A673 (cell line): ENCODE results near the gene TROAP. TPM values are rescaled to one million over a fixed set of nuclear protein-coding genes. Genes with fewer than 3 reads are reported as not detected.

Source experiments
- BruUV-seq: library from RNA; stranded (reverse); fragments of 400-500 nt; replicated peaks from 2 replicates; lab custom pipeline; 2021; lab: Mats Ljungman, UMichigan
- CTCF ChIA-PET: fragments of 300-600 bp; sonication (Branson Sonifier 250); formaldehyde crosslinking; loops from one replicate; lab custom pipeline; 2022; ENCODE audit warnings: antibody characterized with exemption; lab: Charles Lee
- POLR2A ChIA-PET: fragments of 300-600 bp; sonication (Branson Sonifier 250); formaldehyde crosslinking; loops from one replicate; lab custom pipeline; 2022; ENCODE audit warnings: antibody characterized with exemption; ENCODE audit not compliant: low non-redundant PET; lab: Charles Lee
- DNase-seq: peaks from one replicate; pipeline ENCODE4 v3.0.0-alpha.2; 2015; ENCODE audit warnings: low spot score
- H3K27ac ChIP-seq: fragments of 200-600 bp; sonication (generic); 2 replicates; pipeline ENCODE4 v1.5.1; 2016; ENCODE audit warnings: mixed run types, low read depth, mild to moderate bottlenecking, mixed read lengths, antibody characterized with exemption, low read length; ENCODE audit not compliant: poor library complexity, severe bottlenecking
- H3K27me3 ChIP-seq: fragments of 200-600 bp; sonication (generic); replicated peaks from 2 replicates; pipeline ENCODE4 v1.6.1; 2017; ENCODE audit warnings: mixed run types, low read depth, mild to moderate bottlenecking, mixed read lengths, antibody characterized with exemption, low read length; ENCODE audit not compliant: insufficient read depth, poor library complexity
- H3K36me3 ChIP-seq: fragments of 200-600 bp; sonication (generic); 2 replicates; pipeline ENCODE4 v1.6.1; 2016; ENCODE audit warnings: mixed run types, mild to moderate bottlenecking, mixed read lengths, antibody characterized with exemption, low read length; ENCODE audit not compliant: insufficient read depth, poor library complexity, severe bottlenecking
- H3K4me1 ChIP-seq: fragments of 200-600 bp; sonication (generic); 2 replicates; pipeline ENCODE4 v1.6.1; 2017; ENCODE audit warnings: mixed run types, mild to moderate bottlenecking, mixed read lengths, antibody characterized with exemption, low read length; ENCODE audit not compliant: insufficient read depth, poor library complexity, severe bottlenecking
- H3K4me3 ChIP-seq: fragments of 200-600 bp; sonication (generic); 2 replicates; pipeline ENCODE4 v1.5.1; 2016; ENCODE audit warnings: low read depth, mixed run types, mild to moderate bottlenecking, mixed read lengths, low read length; ENCODE audit not compliant: poor library complexity, severe bottlenecking
- H3K9me3 ChIP-seq: fragments of 200-600 bp; sonication (generic); 2 replicates; pipeline ENCODE4 v1.6.1; 2016; ENCODE audit warnings: mixed run types, low read depth, mild to moderate bottlenecking, mixed read lengths, antibody characterized with exemption, low read length; ENCODE audit not compliant: poor library complexity, severe bottlenecking
- EZH2 ChIP-seq: fragments of 200-600 bp; sonication (generic); IDR thresholded peaks from 2 replicates; pipeline ENCODE4 v1.6.1; 2017; ENCODE audit warnings: borderline replicate concordance, low read depth, mild to moderate bottlenecking, mixed read lengths, antibody characterized with exemption, low read length; ENCODE audit not compliant: poor library complexity, severe bottlenecking
- intact Hi-C: fragments of 100-400 bp; cut with micrococcal nuclease; formaldehyde crosslinking; loops from one replicate; pipeline ENCODE4 v1.10.0; 2022; ENCODE audit not compliant: unreplicated experiment
- total RNA-seq: library from RNA; stranded (reverse); gene quantifications from 2 replicates; pipeline ENCODE4 v1.2.3, GENCODE V29; 2021
- TF ChIP-seq, protein P1 (sequence below): fragments of 300-800, 200-600 bp; sonication (generic); conservative IDR thresholded peaks from 2 replicates; pipeline ENCODE4 v1.5.1; 2017; ENCODE audit warnings: low read depth, mild to moderate bottlenecking, antibody characterized with exemption, low read length, moderate library complexity, mixed read lengths

The TROAP gene
- total RNA-seq, 1 experiment from 2014 or later: 124 TPM

GRCh38 chr12:49293056-49293956 lies 29.7 kb upstream of the TROAP start:
- H3K4me1 ChIP-seq: peaks cover 17% of the 10 kb centered on the region
- no peak overlapping the region for H3K4me3 ChIP-seq
- BruUV-seq: no TSS peak
- no peaks in the 10 kb centered on the region for H3K27me3 ChIP-seq
- no peak overlapping the region for H3K27ac ChIP-seq
- DNase-seq: no peak
- ChIA-PET POLR2A (no interaction called here), CTCF (interaction anchor here (0.6 to 1.2 kb wide), 2 partner anchors 54 to 217 kb away, joined by 3 to 4 read pairs; no protein-coding TSS in a partner anchor)
- no peaks in the 10 kb centered on the region for H3K9me3 ChIP-seq
- TF ChIP-seq EZH2: no peak
- TF ChIP-seq, protein P1, sequence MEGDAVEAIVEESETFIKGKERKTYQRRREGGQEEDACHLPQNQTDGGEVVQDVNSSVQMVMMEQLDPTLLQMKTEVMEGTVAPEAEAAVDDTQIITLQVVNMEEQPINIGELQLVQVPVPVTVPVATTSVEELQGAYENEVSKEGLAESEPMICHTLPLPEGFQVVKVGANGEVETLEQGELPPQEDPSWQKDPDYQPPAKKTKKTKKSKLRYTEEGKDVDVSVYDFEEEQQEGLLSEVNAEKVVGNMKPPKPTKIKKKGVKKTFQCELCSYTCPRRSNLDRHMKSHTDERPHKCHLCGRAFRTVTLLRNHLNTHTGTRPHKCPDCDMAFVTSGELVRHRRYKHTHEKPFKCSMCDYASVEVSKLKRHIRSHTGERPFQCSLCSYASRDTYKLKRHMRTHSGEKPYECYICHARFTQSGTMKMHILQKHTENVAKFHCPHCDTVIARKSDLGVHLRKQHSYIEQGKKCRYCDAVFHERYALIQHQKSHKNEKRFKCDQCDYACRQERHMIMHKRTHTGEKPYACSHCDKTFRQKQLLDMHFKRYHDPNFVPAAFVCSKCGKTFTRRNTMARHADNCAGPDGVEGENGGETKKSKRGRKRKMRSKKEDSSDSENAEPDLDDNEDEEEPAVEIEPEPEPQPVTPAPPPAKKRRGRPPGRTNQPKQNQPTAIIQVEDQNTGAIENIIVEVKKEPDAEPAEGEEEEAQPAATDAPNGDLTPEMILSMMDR: no peak
- intact Hi-C loops: no loop called here
- H3K36me3 ChIP-seq: no peaks in the 10 kb centered on the region

DNA sequence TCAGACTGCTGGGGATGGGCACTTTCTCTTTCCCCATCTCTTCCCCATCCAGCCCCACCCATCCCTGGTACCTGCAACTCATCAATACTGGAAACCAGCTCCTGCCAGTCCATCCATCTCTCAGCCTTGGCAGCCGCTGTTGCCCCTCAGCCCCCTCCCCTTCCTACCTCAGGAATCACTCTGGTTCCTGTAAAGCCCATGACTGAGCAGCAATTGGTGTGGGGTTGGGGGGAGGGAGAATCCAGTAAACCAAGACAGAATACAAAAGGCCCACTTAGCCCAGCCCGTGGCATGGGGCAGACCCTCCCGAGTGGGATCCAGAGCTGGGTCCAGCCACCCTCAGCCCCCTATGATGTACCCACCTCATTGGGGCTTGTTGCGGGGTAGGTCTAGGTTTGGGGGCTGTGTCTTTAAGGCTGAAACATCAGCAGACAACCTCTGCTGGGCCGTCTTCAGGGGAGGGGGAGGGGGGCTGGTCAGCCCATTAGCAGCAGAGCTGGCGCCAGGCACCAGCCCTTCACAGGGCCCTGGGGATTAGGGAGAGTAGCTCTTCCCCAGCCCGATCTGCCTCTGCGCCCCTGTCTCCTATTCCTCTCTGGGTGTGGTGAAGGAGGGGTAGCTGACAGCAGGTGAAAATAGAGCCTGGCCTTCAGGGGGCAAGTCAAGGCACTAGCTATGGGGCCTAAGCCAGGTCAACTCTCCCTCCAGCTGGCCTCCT lies 28.8 kb upstream of the TROAP start:
- POLR2A ChIA-PET: no interaction called here
- H3K36me3 ChIP-seq: no peaks in the 10 kb centered on the region
- H3K4me1 ChIP-seq: peaks cover 17% of the 10 kb centered on the region
- no peak overlapping the region for H3K27ac ChIP-seq
- no peak for TF ChIP-seq EZH2
- TF ChIP-seq, protein P1: no peak
- intact Hi-C loops: no loop called here
- BruUV-seq: no TSS peak
- no peak overlapping the region for H3K4me3 ChIP-seq
- no peaks in the 10 kb centered on the region for H3K27me3 ChIP-seq
- DNase-seq: no peak
- H3K9me3 ChIP-seq: no peaks in the 10 kb centered on the region
- CTCF ChIA-PET: interaction anchor here (0.6 to 1.2 kb wide), 3 partner anchors 53 to 216 kb away, joined by 3 to 4 read pairs (median 3); no protein-coding TSS in a partner anchor

GRCh38 chr12:49294804-49295081 lies 28.3 kb upstream of the TROAP start:
- no TSS peak for BruUV-seq
- intact Hi-C loops: no loop called here
- no peak for DNase-seq
- ChIA-PET CTCF (interaction anchor here (0.7 kb wide), 1 partner anchor 53 kb away, joined by 3 read pairs; no protein-coding TSS in a partner anchor), POLR2A (no interaction called here)
- no peaks in the 10 kb centered on the region for H3K9me3 ChIP-seq
- TF ChIP-seq EZH2: no peak
- TF ChIP-seq, protein P1: no peak
- peaks cover 17% of the 10 kb centered on the region for H3K4me1 ChIP-seq
- no peak overlapping the region for H3K27ac ChIP-seq
- no peaks in the 10 kb centered on the region for H3K27me3 ChIP-seq
- no peak overlapping the region for H3K4me3 ChIP-seq
- H3K36me3 ChIP-seq: no peaks in the 10 kb centered on the region
